HEK293 (cell line): ENCODE measurements around the gene PPM1N.

ENCODE experiments used
- CTCF ChIA-PET: fragments of 350-600 bp; formaldehyde crosslinking; extraction: SDS; loops from one replicate; lab custom pipeline; 2021; ENCODE audit warnings: antibody characterized with exemption; lab: Yijun Ruan, JAX
- POLR2A ChIA-PET: fragments of 300-600 bp; formaldehyde crosslinking; extraction: SDS; loops from one replicate; lab custom pipeline; 2020; ENCODE audit warnings: antibody characterized with exemption, inconsistent platforms; lab: Yijun Ruan, JAX
- H3K27ac ChIP-seq: fragments of 200-500 bp; sonication (Bioruptor generic); 2 replicates; pipeline ENCODE4 v1.5.1; 2014; ENCODE audit warnings: low read depth, low read length, control low read depth, inconsistent platforms; ENCODE audit errors: extremely low read depth
- H3K36me3 ChIP-seq, 2 experiments: fragments of 200-500 bp in 1 of 2; sonication (Bioruptor generic) in 1 of 2; 1 replicate in 1 of 2; 2 replicates in 1 of 2; pipeline ENCODE4 v1.5.1; 2014 to 2017; ENCODE audit warnings: inconsistent platforms in 2 of 2, low read length in 2 of 2; ENCODE audit not compliant: control insufficient read depth in 2 of 2, insufficient read depth in 1 of 2
- H3K4me1 ChIP-seq: fragments of 200-500 bp; sonication (Bioruptor generic); 2 replicates; pipeline ENCODE4 v1.5.1; 2014; ENCODE audit warnings: mild to moderate bottlenecking, low read length, inconsistent platforms; ENCODE audit not compliant: control insufficient read depth, insufficient read depth
- H3K4me3 ChIP-seq: 2 replicates; pipeline ENCODE4 v1.5.1; 2011; ENCODE audit warnings: low read depth, mild to moderate bottlenecking, control low read depth, low read length, moderate library complexity
- H3K9me3 ChIP-seq: fragments of 200-500 bp; sonication (Bioruptor generic); 2 replicates; pipeline ENCODE4 v1.5.1; 2014; ENCODE audit warnings: low read depth, low read length, inconsistent platforms; ENCODE audit not compliant: control insufficient read depth, insufficient read depth
- HOXA7 ChIP-seq: sonication (generic); formaldehyde crosslinking; IDR thresholded peaks from 2 replicates; pipeline ENCODE4 v1.8.1; 2022; ENCODE audit warnings: missing genetic modification reagents, borderline replicate concordance
- KLF10 ChIP-seq: fragments of 450-650 bp; IDR thresholded peaks from 2 replicates; pipeline ENCODE4 v1.5.1; 2018; ENCODE audit warnings: missing biosample characterization, mild to moderate bottlenecking, missing genetic modification characterization
- SP3 ChIP-seq: fragments of 450-650 bp; formaldehyde crosslinking; IDR thresholded peaks from 2 replicates; pipeline ENCODE4 v1.5.1; 2016; ENCODE audit warnings: missing biosample characterization, missing genetic modification characterization
- ZFHX2 ChIP-seq: fragments of 450-650 bp; formaldehyde crosslinking; conservative IDR thresholded peaks from 2 replicates; pipeline ENCODE4 v1.5.1; 2016; ENCODE audit warnings: missing biosample characterization, missing genetic modification characterization
- ZNF211 ChIP-seq: fragments of 450-650 bp; formaldehyde crosslinking; IDR thresholded peaks from 2 replicates; pipeline ENCODE4 v1.5.1; 2016; ENCODE audit warnings: low read depth, missing biosample characterization, missing genetic modification characterization
- ZNF354C ChIP-seq: fragments of 450-650 bp; formaldehyde crosslinking; IDR thresholded peaks from 2 replicates; pipeline ENCODE4 v1.5.1; 2016; ENCODE audit warnings: missing biosample characterization, missing genetic modification characterization, low read depth, borderline replicate concordance
- ZNF391 ChIP-seq: fragments of 450-650 bp; formaldehyde crosslinking; IDR thresholded peaks from 2 replicates; pipeline ENCODE4 v1.5.1; 2016; ENCODE audit warnings: low read depth, missing biosample characterization, missing genetic modification characterization, borderline replicate concordance
- ZNF404 ChIP-seq: fragments of 450-650 bp; formaldehyde crosslinking; IDR thresholded peaks from 2 replicates; pipeline ENCODE4 v1.5.1; 2017; ENCODE audit warnings: missing biosample characterization, missing genetic modification characterization
- ZNF426 ChIP-seq: fragments of 450-650 bp; formaldehyde crosslinking; IDR thresholded peaks from 2 replicates; pipeline ENCODE4 v1.5.1; 2017; ENCODE audit warnings: missing biosample characterization, missing genetic modification characterization, mild to moderate bottlenecking, inconsistent platforms, moderate library complexity
- ZNF544 ChIP-seq: fragments of 450-650 bp; formaldehyde crosslinking; IDR thresholded peaks from 2 replicates; pipeline ENCODE4 v1.5.0; 2017; ENCODE audit warnings: missing biosample characterization, missing genetic modification characterization
- ZNF548 ChIP-seq: fragments of 450-650 bp; formaldehyde crosslinking; IDR thresholded peaks from 2 replicates; pipeline ENCODE4 v1.5.1; 2016; ENCODE audit warnings: missing biosample characterization, missing genetic modification characterization
- ZXDB ChIP-seq: fragments of 450-650 bp; formaldehyde crosslinking; IDR thresholded peaks from 2 replicates; pipeline ENCODE4 v1.5.1; 2016; ENCODE audit warnings: missing biosample characterization, missing genetic modification characterization
- TF ChIP-seq, protein P1 (sequence below): fragments of 450-650 bp; formaldehyde crosslinking; IDR thresholded peaks from 2 replicates; pipeline ENCODE4 v1.5.1; 2016; ENCODE audit warnings: missing biosample characterization, missing genetic modification characterization, borderline replicate concordance
- TF ChIP-seq, protein P2 (sequence below): fragments of 450-650 bp; formaldehyde crosslinking; IDR thresholded peaks from 2 replicates; pipeline ENCODE4 v1.5.1; 2016; ENCODE audit warnings: missing biosample characterization, missing genetic modification characterization
- TF ChIP-seq, protein P3 (sequence below): fragments of 450-650 bp; formaldehyde crosslinking; IDR thresholded peaks from 2 replicates; pipeline ENCODE4 v1.5.1; 2016; ENCODE audit warnings: missing biosample characterization, missing genetic modification characterization
- TF ChIP-seq, protein P4 (sequence below): sonication (generic); formaldehyde crosslinking; IDR thresholded peaks from 2 replicates; pipeline ENCODE4 v1.8.1; 2022; ENCODE audit warnings: mild to moderate bottlenecking, moderate library complexity, missing genetic modification reagents
- TF ChIP-seq, protein P5 (sequence below): fragments of 450-650 bp; formaldehyde crosslinking; conservative IDR thresholded peaks from 2 replicates; pipeline ENCODE4 v1.5.1; 2016; ENCODE audit warnings: low read depth, missing biosample characterization, missing genetic modification characterization

The PPM1N gene

DNA sequence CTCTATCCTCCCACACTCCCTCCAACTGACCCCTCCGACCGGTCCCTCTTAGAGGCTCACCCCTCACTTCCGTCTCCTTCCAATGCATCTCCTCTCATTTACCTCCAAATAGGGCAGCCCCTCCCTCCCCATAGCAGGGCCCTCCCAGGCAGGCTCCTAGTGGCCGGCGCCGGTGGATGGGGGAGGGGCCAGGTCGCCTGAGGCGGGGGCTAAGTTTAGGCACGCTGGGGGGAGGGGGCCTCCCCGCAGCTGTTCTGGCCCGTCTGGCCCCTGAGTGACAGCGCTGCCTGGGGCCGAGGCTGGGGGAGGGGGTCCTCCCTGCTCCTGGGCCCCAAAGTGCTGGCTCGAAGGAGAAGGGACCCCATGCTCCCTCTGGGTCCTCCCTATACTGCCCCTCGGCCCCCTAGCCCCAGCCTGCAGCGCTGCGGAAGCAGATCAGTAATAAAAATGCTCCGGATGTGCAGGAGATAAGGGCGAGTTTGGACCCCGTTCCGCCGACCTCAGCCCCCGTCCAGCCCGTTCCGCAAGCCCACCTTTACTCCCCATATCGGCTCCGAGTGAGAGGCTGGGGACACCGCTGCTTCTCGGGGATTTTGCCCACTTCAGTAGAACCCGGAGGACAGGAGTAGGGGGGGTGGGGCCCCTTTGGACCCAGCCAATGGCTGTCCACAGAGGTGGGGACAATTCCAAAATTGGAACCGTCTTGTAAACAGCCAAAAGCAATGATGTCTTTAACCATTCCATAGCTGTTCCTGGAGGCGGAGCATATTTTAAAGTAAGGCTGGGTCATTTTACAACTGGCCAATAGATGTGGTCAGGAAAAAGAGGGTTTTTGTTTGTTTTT is 5.4 kb upstream of the PPM1N start (continued):
- TF ChIP-seq, protein P1, sequence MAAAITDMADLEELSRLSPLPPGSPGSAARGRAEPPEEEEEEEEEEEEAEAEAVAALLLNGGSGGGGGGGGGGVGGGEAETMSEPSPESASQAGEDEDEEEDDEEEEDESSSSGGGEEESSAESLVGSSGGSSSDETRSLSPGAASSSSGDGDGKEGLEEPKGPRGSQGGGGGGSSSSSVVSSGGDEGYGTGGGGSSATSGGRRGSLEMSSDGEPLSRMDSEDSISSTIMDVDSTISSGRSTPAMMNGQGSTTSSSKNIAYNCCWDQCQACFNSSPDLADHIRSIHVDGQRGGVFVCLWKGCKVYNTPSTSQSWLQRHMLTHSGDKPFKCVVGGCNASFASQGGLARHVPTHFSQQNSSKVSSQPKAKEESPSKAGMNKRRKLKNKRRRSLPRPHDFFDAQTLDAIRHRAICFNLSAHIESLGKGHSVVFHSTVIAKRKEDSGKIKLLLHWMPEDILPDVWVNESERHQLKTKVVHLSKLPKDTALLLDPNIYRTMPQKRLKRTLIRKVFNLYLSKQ = no peak
- TF ChIP-seq, protein P2, sequence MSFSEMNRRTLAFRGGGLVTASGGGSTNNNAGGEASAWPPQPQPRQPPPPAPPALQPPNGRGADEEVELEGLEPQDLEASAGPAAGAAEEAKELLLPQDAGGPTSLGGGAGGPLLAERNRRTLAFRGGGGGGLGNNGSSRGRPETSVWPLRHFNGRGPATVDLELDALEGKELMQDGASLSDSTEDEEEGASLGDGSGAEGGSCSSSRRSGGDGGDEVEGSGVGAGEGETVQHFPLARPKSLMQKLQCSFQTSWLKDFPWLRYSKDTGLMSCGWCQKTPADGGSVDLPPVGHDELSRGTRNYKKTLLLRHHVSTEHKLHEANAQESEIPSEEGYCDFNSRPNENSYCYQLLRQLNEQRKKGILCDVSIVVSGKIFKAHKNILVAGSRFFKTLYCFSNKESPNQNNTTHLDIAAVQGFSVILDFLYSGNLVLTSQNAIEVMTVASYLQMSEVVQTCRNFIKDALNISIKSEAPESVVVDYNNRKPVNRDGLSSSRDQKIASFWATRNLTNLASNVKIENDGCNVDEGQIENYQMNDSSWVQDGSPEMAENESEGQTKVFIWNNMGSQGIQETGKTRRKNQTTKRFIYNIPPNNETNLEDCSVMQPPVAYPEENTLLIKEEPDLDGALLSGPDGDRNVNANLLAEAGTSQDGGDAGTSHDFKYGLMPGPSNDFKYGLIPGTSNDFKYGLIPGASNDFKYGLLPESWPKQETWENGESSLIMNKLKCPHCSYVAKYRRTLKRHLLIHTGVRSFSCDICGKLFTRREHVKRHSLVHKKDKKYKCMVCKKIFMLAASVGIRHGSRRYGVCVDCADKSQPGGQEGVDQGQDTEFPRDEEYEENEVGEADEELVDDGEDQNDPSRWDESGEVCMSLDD (tag by site-specific recombination) = peak; percentile 81
- 0 out of 2 replicates have a peak, but pooled peaks have one; percentile 31 for TF ChIP-seq ZXDB (tag by site-specific recombination)

DNA sequence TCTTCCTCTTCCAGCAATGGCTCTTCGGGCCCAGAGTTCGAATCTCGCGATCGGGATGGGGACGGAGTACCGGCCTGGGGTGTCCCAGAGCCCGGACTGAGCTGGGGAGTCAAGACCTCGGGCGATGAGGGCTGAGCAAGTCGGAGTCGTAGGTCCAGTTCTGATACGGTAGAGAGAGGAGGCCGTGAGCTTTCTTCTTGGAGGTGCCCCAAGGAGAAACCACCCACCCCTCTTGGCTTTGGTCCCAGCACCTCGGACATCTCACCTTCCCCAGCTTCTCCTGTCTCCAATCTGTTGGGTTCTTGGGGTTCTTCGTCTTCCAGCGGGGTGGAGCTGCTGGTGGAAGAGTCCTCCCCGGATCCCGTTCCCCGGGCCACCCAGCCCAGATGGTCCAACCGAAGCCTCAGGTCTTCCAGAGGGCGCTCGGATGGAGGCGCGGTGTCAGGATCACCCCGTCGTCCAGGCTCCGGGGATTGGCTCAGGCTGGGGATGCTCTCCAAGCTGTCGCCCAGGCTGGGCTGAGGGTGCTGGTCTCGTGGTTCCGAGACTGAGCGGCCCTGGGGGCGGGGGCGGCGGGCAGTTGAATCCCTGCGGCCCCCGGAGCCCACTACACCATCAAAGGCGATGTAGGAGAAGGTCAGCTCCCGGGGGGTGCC is 3.9 kb upstream of the PPM1N start:
- H3K36me3 ChIP-seq = no peaks in the 10 kb centered on the region
- peaks cover 6% of the 10 kb centered on the region for H3K4me1 ChIP-seq
- no peak for TF ChIP-seq ZNF426 (tag by site-specific recombination)
- no peak for TF ChIP-seq ZNF391
- no peak for TF ChIP-seq ZNF404 (tag by site-specific recombination)
- TF ChIP-seq KLF10 = peak; percentile 6; the same call in 1 of the 2 replicates
- TF ChIP-seq ZNF544 (tag by site-specific recombination) = no peak
- H3K27ac ChIP-seq = no peak overlapping the region
- no peaks in the 10 kb centered on the region for H3K9me3 ChIP-seq
- CTCF ChIA-PET = interaction anchor here (0.5 to 3.2 kb wide), 8 partner anchors 8 to 369 kb away, joined by 3 to 39 read pairs (median 13); partner anchors contain the start of gene SYMPK
- POLR2A ChIA-PET = no interaction called here
- H3K4me3 ChIP-seq = no peak overlapping the region

DNA sequence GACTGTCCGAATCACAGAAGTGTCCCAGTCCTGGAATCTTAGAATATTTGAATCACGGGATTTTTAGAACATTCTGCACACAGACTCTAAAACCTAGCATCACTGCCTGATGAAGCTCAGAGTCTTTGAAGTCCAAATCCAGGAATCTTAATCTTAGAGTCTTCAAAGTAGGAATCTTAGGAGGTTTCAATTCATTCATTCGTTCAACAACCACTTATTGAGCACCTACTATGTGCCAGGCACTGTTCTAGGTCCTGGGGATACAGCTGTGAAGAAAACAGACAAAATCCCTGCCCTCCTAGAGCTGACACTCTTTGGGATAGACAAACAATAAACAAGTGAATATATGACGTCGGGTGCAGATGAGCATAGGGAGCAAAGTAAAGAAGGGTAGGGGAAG is 3.1 kb upstream of the PPM1N start:
- no peak overlapping the region for H3K4me3 ChIP-seq
- no peak for TF ChIP-seq HOXA7
- TF ChIP-seq, protein P3, sequence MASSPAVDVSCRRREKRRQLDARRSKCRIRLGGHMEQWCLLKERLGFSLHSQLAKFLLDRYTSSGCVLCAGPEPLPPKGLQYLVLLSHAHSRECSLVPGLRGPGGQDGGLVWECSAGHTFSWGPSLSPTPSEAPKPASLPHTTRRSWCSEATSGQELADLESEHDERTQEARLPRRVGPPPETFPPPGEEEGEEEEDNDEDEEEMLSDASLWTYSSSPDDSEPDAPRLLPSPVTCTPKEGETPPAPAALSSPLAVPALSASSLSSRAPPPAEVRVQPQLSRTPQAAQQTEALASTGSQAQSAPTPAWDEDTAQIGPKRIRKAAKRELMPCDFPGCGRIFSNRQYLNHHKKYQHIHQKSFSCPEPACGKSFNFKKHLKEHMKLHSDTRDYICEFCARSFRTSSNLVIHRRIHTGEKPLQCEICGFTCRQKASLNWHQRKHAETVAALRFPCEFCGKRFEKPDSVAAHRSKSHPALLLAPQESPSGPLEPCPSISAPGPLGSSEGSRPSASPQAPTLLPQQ (tag by site-specific recombination) = no peak
- no peak for TF ChIP-seq ZNF354C
- TF ChIP-seq, protein P4, sequence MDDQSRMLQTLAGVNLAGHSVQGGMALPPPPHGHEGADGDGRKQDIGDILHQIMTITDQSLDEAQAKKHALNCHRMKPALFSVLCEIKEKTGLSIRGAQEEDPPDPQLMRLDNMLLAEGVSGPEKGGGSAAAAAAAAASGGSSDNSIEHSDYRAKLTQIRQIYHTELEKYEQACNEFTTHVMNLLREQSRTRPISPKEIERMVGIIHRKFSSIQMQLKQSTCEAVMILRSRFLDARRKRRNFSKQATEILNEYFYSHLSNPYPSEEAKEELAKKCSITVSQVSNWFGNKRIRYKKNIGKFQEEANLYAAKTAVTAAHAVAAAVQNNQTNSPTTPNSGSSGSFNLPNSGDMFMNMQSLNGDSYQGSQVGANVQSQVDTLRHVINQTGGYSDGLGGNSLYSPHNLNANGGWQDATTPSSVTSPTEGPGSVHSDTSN = no peak
- TF ChIP-seq ZNF211 (tag by site-specific recombination) = no peak
- TF ChIP-seq SP3 (tag by site-specific recombination) = no peak
- no peak for TF ChIP-seq ZFHX2
- no peak for TF ChIP-seq ZNF548
- TF ChIP-seq, protein P5, sequence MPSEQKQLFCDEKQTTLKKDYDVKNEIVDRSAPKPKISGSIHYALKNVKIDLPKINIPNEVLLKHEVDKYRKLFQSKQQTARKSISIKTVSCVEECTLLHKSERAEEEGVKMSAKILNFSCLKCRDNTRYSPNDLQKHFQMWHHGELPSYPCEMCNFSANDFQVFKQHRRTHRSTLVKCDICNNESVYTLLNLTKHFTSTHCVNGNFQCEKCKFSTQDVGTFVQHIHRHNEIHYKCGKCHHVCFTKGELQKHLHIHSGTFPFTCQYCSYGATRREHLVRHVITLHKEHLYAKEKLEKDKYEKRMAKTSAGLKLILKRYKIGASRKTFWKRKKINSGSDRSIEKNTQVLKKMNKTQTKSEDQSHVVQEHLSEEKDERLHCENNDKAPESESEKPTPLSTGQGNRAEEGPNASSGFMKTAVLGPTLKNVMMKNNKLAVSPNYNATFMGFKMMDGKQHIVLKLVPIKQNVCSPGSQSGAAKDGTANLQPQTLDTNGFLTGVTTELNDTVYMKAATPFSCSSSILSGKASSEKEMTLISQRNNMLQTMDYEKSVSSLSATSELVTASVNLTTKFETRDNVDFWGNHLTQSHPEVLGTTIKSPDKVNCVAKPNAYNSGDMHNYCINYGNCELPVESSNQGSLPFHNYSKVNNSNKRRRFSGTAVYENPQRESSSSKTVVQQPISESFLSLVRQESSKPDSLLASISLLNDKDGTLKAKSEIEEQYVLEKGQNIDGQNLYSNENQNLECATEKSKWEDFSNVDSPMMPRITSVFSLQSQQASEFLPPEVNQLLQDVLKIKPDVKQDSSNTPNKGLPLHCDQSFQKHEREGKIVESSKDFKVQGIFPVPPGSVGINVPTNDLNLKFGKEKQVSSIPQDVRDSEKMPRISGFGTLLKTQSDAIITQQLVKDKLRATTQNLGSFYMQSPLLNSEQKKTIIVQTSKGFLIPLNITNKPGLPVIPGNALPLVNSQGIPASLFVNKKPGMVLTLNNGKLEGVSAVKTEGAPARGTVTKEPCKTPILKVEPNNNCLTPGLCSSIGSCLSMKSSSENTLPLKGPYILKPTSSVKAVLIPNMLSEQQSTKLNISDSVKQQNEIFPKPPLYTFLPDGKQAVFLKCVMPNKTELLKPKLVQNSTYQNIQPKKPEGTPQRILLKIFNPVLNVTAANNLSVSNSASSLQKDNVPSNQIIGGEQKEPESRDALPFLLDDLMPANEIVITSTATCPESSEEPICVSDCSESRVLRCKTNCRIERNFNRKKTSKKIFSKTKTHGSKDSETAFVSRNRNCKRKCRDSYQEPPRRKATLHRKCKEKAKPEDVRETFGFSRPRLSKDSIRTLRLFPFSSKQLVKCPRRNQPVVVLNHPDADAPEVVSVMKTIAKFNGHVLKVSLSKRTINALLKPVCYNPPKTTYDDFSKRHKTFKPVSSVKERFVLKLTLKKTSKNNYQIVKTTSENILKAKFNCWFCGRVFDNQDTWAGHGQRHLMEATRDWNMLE (tag by site-specific recombination) = no peak
- H3K36me3 ChIP-seq = no peaks in the 10 kb centered on the region
- no peaks in the 10 kb centered on the region for H3K9me3 ChIP-seq
- peaks cover 6% of the 10 kb centered on the region for H3K4me1 ChIP-seq
- ChIA-PET POLR2A (interaction anchor here (0.6 to 1.5 kb wide), 2 partner anchors 10 to 41 kb away, joined by 3 to 4 read pairs; no protein-coding TSS in a partner anchor), CTCF (interaction anchor here (0.8 to 3.2 kb wide), 7 partner anchors 9 to 147 kb away, joined by 3 to 39 read pairs (median 13); no protein-coding TSS in a partner anchor)
- no peak overlapping the region for H3K27ac ChIP-seq
